ENCODE results near the gene SBF2.
"Not testable (repeated sequence)": the region's sequence is repeated elsewhere in the genome, so short reads cannot be mapped to it uniquely, and the experiment has no call there.

The SBF2 gene

GRCh38 chr11:10263929-10264328 lies 30.1 kb downstream of the SBF2 start:
- no peak for DNase-seq

GRCh38 chr11:10261821-10262220 lies 32.2 kb downstream of the SBF2 start:
- DNase-seq, result no peak

DNA sequence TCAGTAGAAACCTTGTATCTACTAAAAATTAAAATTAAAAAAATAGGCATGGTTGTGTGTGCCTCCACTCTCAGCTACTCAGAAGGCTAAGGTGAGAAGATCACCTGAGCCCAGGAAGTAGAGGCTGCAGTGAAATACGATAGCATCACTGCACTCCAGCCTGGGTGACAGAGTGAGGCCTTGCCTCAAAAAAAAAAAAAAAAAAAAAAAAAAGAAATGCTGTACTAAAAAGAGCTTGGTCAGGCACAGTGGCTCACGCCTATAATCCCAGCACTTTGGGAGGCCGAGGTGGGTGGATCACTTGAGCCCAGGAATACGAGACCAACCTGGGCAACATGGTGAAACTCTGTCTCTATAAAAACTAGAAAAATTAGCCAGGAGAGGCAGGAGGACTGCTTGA lies 36.5 kb downstream of the SBF2 start:
- no peak for DNase-seq

DNA sequence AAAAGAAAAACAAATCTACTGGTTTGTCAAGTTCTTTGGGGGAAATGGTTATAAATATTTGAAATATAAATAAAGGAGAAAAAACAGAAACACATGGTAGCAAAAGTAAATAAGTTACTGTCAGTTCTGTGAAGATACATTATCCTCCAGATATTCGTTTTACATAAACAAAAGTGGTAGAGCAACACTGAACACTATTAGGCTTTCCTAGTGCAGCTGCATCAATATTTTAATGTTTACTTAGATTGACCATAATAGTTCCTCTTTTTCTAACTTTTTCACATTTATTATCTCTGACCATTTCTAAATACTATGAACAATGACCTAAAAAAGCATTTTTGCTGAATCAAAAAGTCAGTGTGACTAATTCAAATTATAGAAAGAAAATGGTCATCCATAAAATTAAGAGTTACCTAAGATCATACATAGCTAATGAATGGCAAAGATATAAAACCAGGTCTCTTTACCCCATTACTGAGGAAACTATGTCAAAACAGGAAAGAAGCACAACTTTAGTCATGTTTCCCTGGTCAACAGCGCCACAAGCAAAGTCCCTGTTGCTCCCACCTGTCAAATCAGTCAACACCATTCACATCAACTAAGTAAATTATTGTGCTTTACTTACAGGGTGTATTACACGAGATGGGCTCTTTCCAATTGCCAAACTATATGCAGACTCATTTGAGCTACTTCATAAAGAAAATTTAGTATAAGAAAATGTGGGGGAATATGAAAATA lies 38.5 kb downstream of the SBF2 start:
- DNase-seq, result no peak

GRCh38 chr11:10249448-10250131 lies 44.4 kb downstream of the SBF2 start:
- DNase-seq, result not testable (repeated sequence)

- no peak for DNase-seq
These were observed 47.0 kb downstream of the SBF2 start for GRCh38 chr11:10247011-10247410.

- no peak for DNase-seq
These were observed 50.0 kb downstream of the SBF2 start for GRCh38 chr11:10243896-10244575.

- DNase-seq, result no peak
These were observed 57.2 kb downstream of the SBF2 start for GRCh38 chr11:10236840-10237239.

- DNase-seq, result no peak
These were observed 60.4 kb downstream of the SBF2 start for GRCh38 chr11:10233581-10233980.

GRCh38 chr11:10232756-10233155 lies 61.3 kb downstream of the SBF2 start:
- DNase-seq, result no peak

DNA sequence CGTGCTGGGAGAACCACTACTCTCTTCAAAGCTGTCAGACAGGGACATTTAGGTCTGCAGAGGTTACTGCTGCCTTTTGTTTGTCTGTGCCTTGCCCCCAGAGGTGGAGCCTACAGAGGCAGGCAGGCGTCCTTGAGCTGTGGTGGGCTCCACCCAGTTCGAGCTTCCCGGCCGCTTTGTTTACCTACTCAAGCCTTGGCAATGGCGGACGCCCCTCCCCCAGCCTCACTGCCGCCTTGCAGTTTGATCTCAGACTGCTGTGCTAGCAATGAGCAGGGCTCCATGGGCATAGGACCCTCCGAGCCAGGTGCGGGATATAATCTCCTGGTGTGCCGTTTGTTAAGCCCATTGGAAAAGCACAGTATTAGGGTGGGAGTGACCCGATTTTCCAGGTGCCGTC lies 62.2 kb downstream of the SBF2 start:
- DNase-seq, result not testable (repeated sequence)

DNA sequence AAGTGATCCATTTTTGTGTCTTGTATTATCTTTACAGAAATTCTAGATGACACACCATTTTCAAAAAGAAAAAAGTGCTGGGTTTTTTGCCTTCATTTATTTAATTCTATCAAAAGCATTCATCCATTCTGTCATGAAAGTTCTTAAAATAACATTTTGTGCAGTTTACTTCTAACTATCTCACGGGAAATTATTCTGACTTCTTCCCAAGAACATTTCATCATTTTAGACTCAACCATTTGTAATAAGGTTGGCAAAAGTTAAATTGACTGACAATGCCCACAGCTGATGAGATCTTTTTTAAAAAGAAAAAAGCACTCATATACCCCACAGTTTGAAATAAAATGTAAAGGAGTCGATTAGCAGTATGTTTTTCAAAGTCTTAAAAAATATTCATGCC lies 68.5 kb downstream of the SBF2 start:
- no peak for DNase-seq

DNA sequence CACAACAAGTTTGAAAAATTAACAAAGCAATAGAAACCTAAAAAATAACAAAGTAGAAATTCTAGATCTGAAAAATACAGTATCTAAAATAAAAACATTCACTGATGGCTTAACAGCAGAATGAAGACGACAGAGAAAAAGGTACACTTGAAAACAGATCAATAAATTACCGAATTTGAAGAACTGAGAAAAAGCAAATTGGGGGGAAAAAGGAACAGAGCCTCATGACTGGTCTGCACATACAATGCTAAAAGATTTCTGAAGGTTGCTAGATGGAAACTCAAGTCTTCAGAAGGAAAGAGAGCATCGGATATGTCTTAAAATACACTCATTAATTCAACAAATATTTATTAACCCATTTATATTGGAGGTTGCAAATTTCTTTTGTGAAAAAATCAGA lies 71.6 kb downstream of the SBF2 start:
- DNase-seq, result no peak

GRCh38 chr11:10221342-10221741 lies 72.7 kb downstream of the SBF2 start:
- no peak for DNase-seq

- no peak for DNase-seq
These were observed 82.5 kb downstream of the SBF2 start for GRCh38 chr11:10211470-10211869.

DNA sequence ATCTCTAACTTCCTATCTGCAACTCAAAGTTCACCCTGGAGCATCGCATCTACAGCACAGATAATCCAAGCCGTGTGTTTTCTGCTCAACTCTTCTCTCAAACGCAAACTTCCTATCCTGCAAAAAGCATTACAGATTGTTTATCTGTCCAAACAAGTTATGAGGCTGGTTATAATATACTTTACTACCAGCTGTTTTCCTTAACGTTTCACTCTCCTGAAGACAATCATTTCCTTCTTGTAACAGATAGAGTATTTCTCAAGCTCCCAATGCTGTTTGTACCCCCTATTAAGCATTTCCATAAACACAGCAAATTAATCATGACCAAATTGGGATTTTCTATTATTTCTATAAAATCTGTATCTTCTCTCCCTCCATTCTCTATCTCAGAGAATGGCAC lies 84.7 kb downstream of the SBF2 start:
- DNase-seq, result no peak

DNA sequence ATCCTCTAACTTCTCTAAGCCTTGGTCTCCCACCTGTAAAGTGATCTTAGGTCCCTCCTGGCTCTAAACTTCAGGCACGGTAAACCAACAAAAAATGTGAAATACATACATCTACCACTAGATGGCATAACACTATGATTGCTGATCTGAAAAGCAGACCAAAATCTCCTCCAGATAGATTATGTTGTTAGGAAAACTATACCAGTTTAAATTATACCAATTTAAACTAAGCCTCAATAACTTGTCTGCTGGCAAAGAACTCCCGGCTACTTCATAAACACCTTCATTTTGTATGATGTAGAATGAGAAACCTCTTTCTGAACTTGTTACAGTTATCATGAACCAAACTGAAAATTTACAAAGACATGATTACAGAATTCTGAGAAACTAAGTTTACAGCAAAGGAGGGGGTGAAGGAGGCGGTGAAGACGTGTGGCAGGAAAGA lies 85.9 kb downstream of the SBF2 start:
- DNase-seq, result no peak

DNA sequence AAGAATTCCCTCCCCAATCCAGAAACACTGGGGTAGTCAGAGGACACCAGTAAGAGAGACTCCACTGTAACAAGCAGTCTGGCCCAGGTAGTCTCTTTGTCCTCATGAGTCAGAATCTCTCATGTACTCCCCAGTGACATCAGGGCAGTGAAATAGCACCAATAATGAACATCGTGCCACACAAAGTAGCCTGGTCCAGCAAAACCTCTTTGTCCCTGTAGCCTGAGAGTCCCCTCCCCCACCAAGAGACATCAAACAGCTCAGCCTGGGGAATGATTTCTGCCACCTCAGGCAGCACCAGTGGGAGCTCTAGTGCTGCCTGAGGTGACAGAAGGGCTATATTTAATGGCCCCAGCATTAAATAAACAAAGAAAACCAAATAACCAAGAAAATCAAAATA lies 88.1 kb downstream of the SBF2 start:
- DNase-seq, result no peak

GRCh38 chr11:10204021-10204420 lies 90.0 kb downstream of the SBF2 start:
- no peak for DNase-seq

DNA sequence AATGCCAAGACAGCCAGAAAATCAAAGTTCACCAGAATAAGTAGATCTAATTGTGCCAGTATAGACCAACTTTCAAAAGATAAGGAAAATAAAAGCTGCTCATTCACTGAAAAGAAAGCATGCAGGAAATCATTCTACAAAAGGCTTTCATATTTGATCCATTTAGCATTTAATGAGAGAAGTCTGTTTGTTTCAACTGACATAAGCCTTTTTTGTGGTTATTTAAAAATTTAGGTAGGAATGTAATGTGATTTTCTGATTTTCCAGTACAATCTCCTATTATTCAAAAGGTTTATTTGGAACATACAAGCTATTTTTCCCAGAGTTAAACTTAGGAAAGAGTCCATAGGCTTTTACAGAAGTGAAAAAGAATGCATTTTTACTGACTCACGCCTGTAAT lies 92.7 kb downstream of the SBF2 start:
- no peak for DNase-seq

GRCh38 chr11:10197091-10197490 lies 96.9 kb downstream of the SBF2 start:
- DNase-seq, result no peak

- DNase-seq, result no peak
These were observed 102.0 kb downstream of the SBF2 start for GRCh38 chr11:10192036-10192435.

DNA sequence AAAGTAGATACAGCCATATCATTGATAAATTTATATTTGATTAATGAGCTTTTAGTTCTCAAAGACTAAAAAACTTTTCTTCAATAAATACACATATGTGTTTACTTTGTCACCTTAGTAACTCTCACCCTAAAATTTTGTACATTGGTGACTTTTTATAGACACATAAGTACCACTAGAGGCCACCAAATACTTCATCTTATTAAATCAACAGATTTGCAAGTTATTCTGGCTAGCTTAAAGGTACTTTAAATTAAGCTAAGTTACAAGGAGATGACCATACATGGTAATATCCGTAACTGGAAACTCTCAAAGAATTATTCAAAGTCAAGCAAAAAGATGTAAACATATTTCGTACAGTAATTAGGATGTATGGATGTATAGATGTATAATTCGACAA lies 112.2 kb downstream of the SBF2 start:
- DNase-seq, result no peak

GRCh38 chr11:10164621-10165020 lies 129.4 kb downstream of the SBF2 start:
- no peak for DNase-seq
